Left lung (tissue), 10 donors: ENCODE measurements around the gene CLIC3. TPM values are rescaled to one million over a fixed set of nuclear protein-coding genes. Genes with fewer than 3 reads are reported as not detected.
A peak's percentile ranks its signal among the peaks of the same experiment; 100 is the strongest.

Source experiments
- ATAC-seq: fragments of 200-7000 bp; cut with Tn5 transposase; one replicate; pipeline ENCODE4 v1.9.1; 2020; ENCODE audit warnings: moderate library complexity
- DNase-seq, 4 donors: peaks; one replicate each; pipeline ENCODE4 v3.0.0-alpha.2; 2013 to 2020
- H3K27ac ChIP-seq, 2 donors: fragments of 200-600 bp; sonication (generic) in 1 of 2; one replicate each; pipeline versions ENCODE4 v1.5.0 to v1.8.0; 2020 to 2021
- H3K27me3 ChIP-seq, 2 donors: fragments of 200-600 bp; sonication (generic) in 1 of 2; one replicate each; pipeline versions ENCODE4 v1.5.0 to v1.8.0; 2020 to 2021
- H3K36me3 ChIP-seq, 2 donors: fragments of 200-600 bp; sonication (generic) in 1 of 2; one replicate each; pipeline versions ENCODE4 v1.5.0 to v1.8.0; 2020 to 2021
- H3K4me1 ChIP-seq, 2 donors: fragments of 200-600 bp; one replicate each; pipeline ENCODE4 v1.8.0; 2021
- H3K4me3 ChIP-seq, 2 donors: fragments of 200-600 bp; sonication (generic) in 1 of 2; one replicate each; pipeline versions ENCODE4 v1.5.0 to v1.8.0; 2020 to 2021; ENCODE audit warnings: mild to moderate bottlenecking in 1 of 2
- H3K9me3 ChIP-seq, 2 donors: fragments of 200-600 bp; sonication (generic) in 1 of 2; one replicate each; pipeline versions ENCODE4 v1.5.0 to v1.8.0; 2020 to 2021
- CTCF ChIP-seq, 2 donors: fragments of 200-600 bp; sonication (generic) in 1 of 2; IDR thresholded peaks; one replicate each; pipeline versions ENCODE4 v1.5.0 to v1.8.0; 2021; ENCODE audit warnings: antibody characterized with exemption in 2 of 2
- intact Hi-C, 2 donors: fragments of 100-400 bp; cut with DNase I; formaldehyde crosslinking; loops; one replicate each; pipeline versions ENCODE4 v1.11.2 to v1.14.2; 2022
- polyA plus RNA-seq, 6 donors: library from polyadenylated mRNA; unstranded; fragments of 120-200 nt; gene quantifications; one replicate each; pipeline ENCODE4 v1.2.1, GENCODE V29; 2013; ENCODE audit not compliant: insufficient read length in 6 of 6
- total RNA-seq, 2 donors: library from RNA; stranded (reverse); fragmentation: NEBNext Ultra II Directional; extraction: Animal tissue kit (Norgen Biotek cat#: 25700); gene quantifications; one replicate each; pipeline ENCODE4 v1.2.1, GENCODE V29; 2021
- donor health status: DM: no; HTN: yes; CAD: no.
- donor health status: DM: no; HTN: no; CAD: no.

CLIC3 gene
- total and polyA plus RNA-seq, 8 donors, result 30.7 to 85.4 (median 42.3) TPM

- Histone ChIP-seq H3K27me3 (no peaks in the 10 kb centered on the region), H3K27ac (no peak overlapping the region), H3K4me3 (no peak overlapping the region), H3K36me3 (no peaks in the 10 kb centered on the region), H3K9me3 (peaks cover 0 to 4% of the 10 kb centered on the region in 2 donors), H3K4me1 (peaks cover 0 to 39% of the 10 kb centered on the region in 2 donors)
- DNase-seq (no peak), ATAC-seq (no peak)
- TF ChIP-seq CTCF (IDR thresholded peaks at IDR 0.05), result no peak
- intact Hi-C loops, result no loop called here
Observed at GRCh38 chr9:137002646-137003041, 6.3 kb upstream of the CLIC3 start.

GRCh38 chr9:137001857-137002645 is 5.7 kb upstream of the CLIC3 start:
- no peak overlapping the region for H3K27ac ChIP-seq
- no peaks in the 10 kb centered on the region for H3K36me3 ChIP-seq
- TF ChIP-seq CTCF (IDR thresholded peaks at IDR 0.05), result no peak
- H3K27me3 ChIP-seq, result peaks cover 0 to 5% of the 10 kb centered on the region in 2 donors
- ATAC-seq (no peak), DNase-seq (no peak)
- H3K4me3 ChIP-seq, result no peak overlapping the region
- H3K4me1 ChIP-seq, result peaks cover 0 to 45% of the 10 kb centered on the region in 2 donors
- intact Hi-C loops, result no loop called here
- peaks cover 0 to 4% of the 10 kb centered on the region in 2 donors for H3K9me3 ChIP-seq

GRCh38 chr9:137000177-137000930 is 4.0 kb upstream of the CLIC3 start:
- no peak for ATAC-seq
- no peak overlapping the region for H3K4me3 ChIP-seq
- H3K27me3 ChIP-seq, result peaks cover 0 to 19% of the 10 kb centered on the region in 2 donors
- H3K36me3 ChIP-seq, result no peaks in the 10 kb centered on the region
- no peak for TF ChIP-seq CTCF (IDR thresholded peaks at IDR 0.05)
- no peak for DNase-seq
- intact Hi-C loops, result no loop called here
- peaks cover 0 to 3% of the 10 kb centered on the region in 2 donors for H3K9me3 ChIP-seq
- H3K4me1 ChIP-seq, result peaks cover 10 to 62% of the 10 kb centered on the region in 2 donors
- peak overlapping the region; percentile 39 to 81 for H3K27ac ChIP-seq

- intact Hi-C loops, result no loop called here
- peaks cover 23 to 87% of the 10 kb centered on the region in 2 donors for H3K4me1 ChIP-seq
Observed at GRCh38 chr9:136997830-136998234, 1.5 kb upstream of the CLIC3 start.

More at GRCh38 chr9:136997830-136998234, 1.5 kb upstream of the CLIC3 start:
- peaks cover 0 to 19% of the 10 kb centered on the region in 2 donors for H3K36me3 ChIP-seq
- no peak for ATAC-seq
- TF ChIP-seq CTCF (IDR thresholded peaks at IDR 0.05), result no peak
- peaks cover 0 to 32% of the 10 kb centered on the region in 2 donors for H3K27me3 ChIP-seq
- H3K4me3 ChIP-seq, result no peak overlapping the region
- peak overlapping the region; percentile 33 to 69 for H3K27ac ChIP-seq
- DNase-seq, result no peak
- H3K9me3 ChIP-seq, result no peaks in the 10 kb centered on the region
